Activated CD4-positive, alpha-beta memory T cell treated with anti-CD3 and anti-CD28 coated beads, Interleukin-2, amount 10 ng/mL, durations not matched to agents 7 days and 5 days (primary cell): ENCODE results near the gene CPEB2. TPM values are rescaled to one million over a fixed set of nuclear protein-coding genes. Genes with fewer than 3 reads are reported as not detected.

Source experiments
- CTCF ChIA-PET: fragments of 350-600 bp; sonication (Branson Sonifier 250); formaldehyde crosslinking; loops from one replicate; lab custom pipeline; 2021; ENCODE audit warnings: antibody characterized with exemption, inconsistent platforms; lab: Charles Lee
- POLR2A ChIA-PET: fragments of 350-600 bp; sonication (Branson Sonifier 250); formaldehyde crosslinking; loops from one replicate; lab custom pipeline; 2021; ENCODE audit warnings: antibody characterized with exemption; lab: Charles Lee
- DNase-seq: peaks from one replicate; pipeline ENCODE4 v3.0.0-alpha.2; 2020
- H3K27ac Mint-ChIP-seq: one replicate; pipeline ENCODE4 v1.8.0; 2021; ENCODE audit warnings: mild to moderate bottlenecking, mixed read lengths
- H3K27me3 Mint-ChIP-seq: one replicate; pipeline ENCODE4 v1.8.0; 2021; ENCODE audit warnings: mixed read lengths
- H3K36me3 Mint-ChIP-seq: one replicate; pipeline ENCODE4 v1.8.0; 2021; ENCODE audit warnings: low read depth, mixed read lengths
- H3K4me1 Mint-ChIP-seq: one replicate; pipeline ENCODE4 v1.8.0; 2021; ENCODE audit warnings: mixed read lengths
- H3K4me3 Mint-ChIP-seq: one replicate; pipeline ENCODE4 v1.8.0; 2021; ENCODE audit warnings: mild to moderate bottlenecking, mixed read lengths
- H3K9me3 Mint-ChIP-seq: one replicate; pipeline ENCODE4 v1.8.0; 2021; ENCODE audit warnings: mixed read lengths
- total RNA-seq, 2 experiments: library from RNA; stranded (reverse); gene quantifications; one replicate each; pipeline ENCODE4 v1.2.3, GENCODE V29; 2021

CPEB2 gene
- 10 to 100 TPM; 17.6 to 20.4 TPM for total RNA-seq

- peaks cover 6% of the 10 kb centered on the region for H3K36me3 Mint-ChIP-seq
- peaks cover 25% of the 10 kb centered on the region for H3K4me1 Mint-ChIP-seq
- H3K9me3 Mint-ChIP-seq, result no peaks in the 10 kb centered on the region
- H3K27me3 Mint-ChIP-seq, result no peaks in the 10 kb centered on the region
- peak within 1 kb of the TSS; percentile 97 for H3K27ac Mint-ChIP-seq
- ChIA-PET POLR2A (interaction anchor here (0.7 to 2.4 kb wide), 12 partner anchors 10 to 1374 kb away, joined by 3 to 18 read pairs (median 4); partner anchors contain the start of genes BOD1L1 and FBXL5), CTCF (interaction anchor here (1.1 kb wide), 1 partner anchor 954 kb away, joined by 3 read pairs; no protein-coding TSS in a partner anchor)
- H3K4me3 Mint-ChIP-seq, result peak within 1 kb of the TSS; percentile 87
- DNase-seq, result peak; percentile 93
Measured at GRCh38 chr4:15001869-15002658, at the start of gene CPEB2. CPEB2 (plus strand) TSS chr4:15002481; CDS start chr4:15002674, 193 bp downstream.

- POLR2A ChIA-PET, result no interaction called here
- H3K4me1 Mint-ChIP-seq, result no peaks in the 10 kb centered on the region
Measured at GRCh38 chr4:14958436-14958835, 43.8 kb upstream of the CPEB2 start.

GRCh38 chr4:14961292-14961691 is 41.0 kb upstream of the CPEB2 start:
- CTCF ChIA-PET, result no interaction called here
- no peak for DNase-seq
- Mint-ChIP-seq H3K4me3 (no peak overlapping the region), H3K36me3 (no peaks in the 10 kb centered on the region), H3K27ac (no peak overlapping the region), H3K27me3 (peaks cover 5% of the 10 kb centered on the region), H3K4me1 (no peaks in the 10 kb centered on the region), H3K9me3 (no peaks in the 10 kb centered on the region)
- POLR2A ChIA-PET, result no interaction called here

More at GRCh38 chr4:14958436-14958835, 43.8 kb upstream of the CPEB2 start:
- no peak overlapping the region for H3K27ac Mint-ChIP-seq
- no peak overlapping the region for H3K4me3 Mint-ChIP-seq
- CTCF ChIA-PET, result no interaction called here
- peaks cover 2% of the 10 kb centered on the region for H3K27me3 Mint-ChIP-seq
- no peaks in the 10 kb centered on the region for H3K9me3 Mint-ChIP-seq
- H3K36me3 Mint-ChIP-seq, result no peaks in the 10 kb centered on the region
- no peak for DNase-seq

GRCh38 chr4:14965071-14965470 is 37.2 kb upstream of the CPEB2 start:
- Mint-ChIP-seq H3K9me3 (no peaks in the 10 kb centered on the region), H3K27ac (no peak overlapping the region), H3K27me3 (peaks cover 19% of the 10 kb centered on the region), H3K36me3 (no peaks in the 10 kb centered on the region), H3K4me1 (no peaks in the 10 kb centered on the region), H3K4me3 (no peak overlapping the region)
- ChIA-PET POLR2A (no interaction called here), CTCF (interaction anchor here (1.3 kb wide), 1 partner anchor 9 kb away, joined by 3 read pairs; no protein-coding TSS in a partner anchor)
- DNase-seq, result no peak

- H3K27ac Mint-ChIP-seq, result no peak overlapping the region
- H3K36me3 Mint-ChIP-seq, result no peaks in the 10 kb centered on the region
- DNase-seq, result no peak
- CTCF ChIA-PET, result no interaction called here
- no peak overlapping the region for H3K4me3 Mint-ChIP-seq
- POLR2A ChIA-PET, result no interaction called here
- no peaks in the 10 kb centered on the region for H3K4me1 Mint-ChIP-seq
- H3K9me3 Mint-ChIP-seq, result peaks cover 3% of the 10 kb centered on the region
- H3K27me3 Mint-ChIP-seq, result peaks cover 33% of the 10 kb centered on the region
Measured at GRCh38 chr4:14967982-14968381, 34.3 kb upstream of the CPEB2 start.

GRCh38 chr4:14977830-14978229 is 24.5 kb upstream of the CPEB2 start:
- POLR2A ChIA-PET, result no interaction called here
- H3K27ac Mint-ChIP-seq, result no peak overlapping the region

GRCh38 chr4:14984448-14984847 is 17.8 kb upstream of the CPEB2 start:
- ChIA-PET CTCF (no interaction called here), POLR2A (no interaction called here)
- H3K36me3 Mint-ChIP-seq, result no peaks in the 10 kb centered on the region
- H3K9me3 Mint-ChIP-seq, result no peaks in the 10 kb centered on the region
- H3K4me3 Mint-ChIP-seq, result no peak overlapping the region
- no peaks in the 10 kb centered on the region for H3K4me1 Mint-ChIP-seq
- H3K27me3 Mint-ChIP-seq, result peaks cover 5% of the 10 kb centered on the region
- H3K27ac Mint-ChIP-seq, result no peak overlapping the region
- DNase-seq, result no peak

More at GRCh38 chr4:14977830-14978229, 24.5 kb upstream of the CPEB2 start:
- H3K4me1 Mint-ChIP-seq, result no peaks in the 10 kb centered on the region
- DNase-seq, result no peak
- peaks cover 2% of the 10 kb centered on the region for H3K9me3 Mint-ChIP-seq
- CTCF ChIA-PET, result no interaction called here
- no peaks in the 10 kb centered on the region for H3K27me3 Mint-ChIP-seq
- no peaks in the 10 kb centered on the region for H3K36me3 Mint-ChIP-seq
- no peak overlapping the region for H3K4me3 Mint-ChIP-seq

GRCh38 chr4:14985161-14985560 is 17.1 kb upstream of the CPEB2 start:
- ChIA-PET CTCF (no interaction called here), POLR2A (no interaction called here)
- Mint-ChIP-seq H3K4me3 (no peak overlapping the region), H3K4me1 (no peaks in the 10 kb centered on the region), H3K9me3 (no peaks in the 10 kb centered on the region), H3K27me3 (peaks cover 7% of the 10 kb centered on the region), H3K27ac (no peak overlapping the region), H3K36me3 (no peaks in the 10 kb centered on the region)
- no peak for DNase-seq

- no peaks in the 10 kb centered on the region for H3K36me3 Mint-ChIP-seq
- CTCF ChIA-PET, result no interaction called here
- DNase-seq, result no peak
- H3K4me3 Mint-ChIP-seq, result no peak overlapping the region
- H3K27me3 Mint-ChIP-seq, result peaks cover 7% of the 10 kb centered on the region
- no peaks in the 10 kb centered on the region for H3K4me1 Mint-ChIP-seq
- no peak overlapping the region for H3K27ac Mint-ChIP-seq
- no peaks in the 10 kb centered on the region for H3K9me3 Mint-ChIP-seq
- POLR2A ChIA-PET, result interaction anchor here (1.1 kb wide), 1 partner anchor 14 kb away, joined by 3 read pairs; no protein-coding TSS in a partner anchor
Measured at GRCh38 chr4:14985843-14986242, 16.4 kb upstream of the CPEB2 start.

- Mint-ChIP-seq H3K9me3 (no peaks in the 10 kb centered on the region), H3K36me3 (no peaks in the 10 kb centered on the region), H3K27me3 (peaks cover 7% of the 10 kb centered on the region), H3K4me1 (no peaks in the 10 kb centered on the region), H3K4me3 (no peak overlapping the region), H3K27ac (no peak overlapping the region)
- ChIA-PET CTCF (no interaction called here), POLR2A (interaction anchor here (1.1 to 1.2 kb wide), 2 partner anchors 13 to 14 kb away, joined by 3 read pairs; no protein-coding TSS in a partner anchor)
- DNase-seq, result no peak
Measured at GRCh38 chr4:14987054-14987453, 15.2 kb upstream of the CPEB2 start.

GRCh38 chr4:14990484-14990883 is 11.8 kb upstream of the CPEB2 start:
- Mint-ChIP-seq H3K36me3 (no peaks in the 10 kb centered on the region), H3K9me3 (no peaks in the 10 kb centered on the region), H3K4me1 (peaks cover 11% of the 10 kb centered on the region), H3K4me3 (no peak overlapping the region), H3K27me3 (peaks cover 7% of the 10 kb centered on the region), H3K27ac (no peak overlapping the region)
- DNase-seq, result no peak
- ChIA-PET POLR2A (interaction anchor here (1.0 kb wide), 1 partner anchor 11 kb away, joined by 4 read pairs; no protein-coding TSS in a partner anchor), CTCF (no interaction called here)

- ChIA-PET POLR2A (no interaction called here), CTCF (no interaction called here)
- Mint-ChIP-seq H3K27ac (no peak overlapping the region), H3K27me3 (peaks cover 2% of the 10 kb centered on the region), H3K9me3 (no peaks in the 10 kb centered on the region), H3K4me1 (peaks cover 21% of the 10 kb centered on the region), H3K36me3 (no peaks in the 10 kb centered on the region), H3K4me3 (no peak overlapping the region)
- no peak for DNase-seq
Measured at GRCh38 chr4:14994242-14994641, 8.0 kb upstream of the CPEB2 start.

- H3K36me3 Mint-ChIP-seq, result peaks cover 5% of the 10 kb centered on the region
- peak; percentile 51 for DNase-seq
- H3K4me3 Mint-ChIP-seq, result peak overlapping the region; percentile 87
- POLR2A ChIA-PET, result interaction anchor here (0.7 to 1.3 kb wide), 8 partner anchors 11 to 681 kb away, joined by 3 to 7 read pairs (median 3); partner anchors contain the start of gene FBXL5
- H3K9me3 Mint-ChIP-seq, result no peaks in the 10 kb centered on the region
- peaks cover 25% of the 10 kb centered on the region for H3K4me1 Mint-ChIP-seq
- H3K27me3 Mint-ChIP-seq, result no peaks in the 10 kb centered on the region
- CTCF ChIA-PET, result interaction anchor here (1.1 kb wide), 1 partner anchor 954 kb away, joined by 3 read pairs; no protein-coding TSS in a partner anchor
- H3K27ac Mint-ChIP-seq, result peak overlapping the region; percentile 94
Measured at GRCh38 chr4:15001248-15001868, 923 bp upstream of the CPEB2 start.
